ENCODE results near the gene GLA. TPM values are rescaled to one million over a fixed set of nuclear protein-coding genes. Genes with fewer than 3 reads are reported as not detected.

Gene GLA
- total and polyA plus RNA-seq, 2 of the 8 experiments (the other 6 are each of a cell fraction or from before 2014, with no cell fraction given), result 33.6 to 47.3 TPM

DNA sequence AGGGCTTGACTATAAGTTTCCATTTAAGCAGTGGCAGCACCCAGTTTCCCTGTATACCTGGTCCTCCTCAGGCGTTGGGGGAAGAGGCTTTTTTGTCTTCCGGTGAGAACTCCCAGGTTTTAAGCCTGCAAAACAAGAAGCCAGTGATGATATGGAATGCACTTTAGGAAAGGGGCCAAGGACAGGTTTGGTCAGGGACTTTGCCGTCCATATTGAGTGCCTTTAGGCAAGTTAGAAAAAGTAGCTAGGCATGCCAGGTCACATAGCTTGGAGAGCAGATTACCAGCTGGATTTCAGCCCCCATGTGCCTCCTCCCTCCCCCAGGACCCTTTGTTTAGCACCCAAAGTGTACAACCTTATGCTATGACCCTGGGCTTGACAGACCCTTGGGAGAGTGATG is 45.6 kb downstream of the GLA start (continued):
- TF ChIP-seq RFX5 (IDR thresholded peaks at IDR 0.05; ENCODE audit: borderline replicate concordance, low read depth, low read length) (no peak), YY1 (IDR thresholded peaks at IDR 0.05; ENCODE audit: low read depth, low read length) (no peak)
- TF ChIP-seq, protein P1, sequence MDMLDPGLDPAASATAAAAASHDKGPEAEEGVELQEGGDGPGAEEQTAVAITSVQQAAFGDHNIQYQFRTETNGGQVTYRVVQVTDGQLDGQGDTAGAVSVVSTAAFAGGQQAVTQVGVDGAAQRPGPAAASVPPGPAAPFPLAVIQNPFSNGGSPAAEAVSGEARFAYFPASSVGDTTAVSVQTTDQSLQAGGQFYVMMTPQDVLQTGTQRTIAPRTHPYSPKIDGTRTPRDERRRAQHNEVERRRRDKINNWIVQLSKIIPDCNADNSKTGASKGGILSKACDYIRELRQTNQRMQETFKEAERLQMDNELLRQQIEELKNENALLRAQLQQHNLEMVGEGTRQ (IDR thresholded peaks at IDR 0.05; ENCODE audit: low read length), result no peak
